Middle frontal gyrus (tissue), 1 donor: ENCODE results near the gene PHF21B.

Experiments used
- DNase-seq: peaks from one replicate; pipeline ENCODE4 v3.0.0-alpha.2; 2015; ENCODE audit warnings: low spot score; ENCODE audit errors: extremely low spot score

PHF21B gene

DNA sequence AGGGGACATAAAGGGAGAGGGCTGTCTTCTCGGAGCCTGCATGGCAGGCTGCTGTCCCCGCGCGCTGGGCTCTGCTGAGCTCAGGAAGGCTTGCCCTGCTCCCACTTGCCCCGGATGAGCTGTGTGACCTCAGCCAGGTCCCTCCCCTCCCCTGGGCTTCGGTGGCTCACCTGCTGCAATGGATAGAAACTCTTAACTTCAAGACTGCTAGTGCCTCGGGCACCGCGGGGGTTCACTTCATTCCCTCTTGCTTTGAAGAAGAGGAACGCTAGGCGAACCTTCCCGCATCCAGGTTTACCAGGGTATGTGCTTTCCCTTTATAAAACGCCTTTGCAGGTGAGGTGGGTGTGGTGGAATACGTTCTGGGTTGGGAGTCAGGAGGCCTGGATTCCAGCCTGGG, 115.0 kb downstream of the PHF21B start:
- no peak for DNase-seq

DNA sequence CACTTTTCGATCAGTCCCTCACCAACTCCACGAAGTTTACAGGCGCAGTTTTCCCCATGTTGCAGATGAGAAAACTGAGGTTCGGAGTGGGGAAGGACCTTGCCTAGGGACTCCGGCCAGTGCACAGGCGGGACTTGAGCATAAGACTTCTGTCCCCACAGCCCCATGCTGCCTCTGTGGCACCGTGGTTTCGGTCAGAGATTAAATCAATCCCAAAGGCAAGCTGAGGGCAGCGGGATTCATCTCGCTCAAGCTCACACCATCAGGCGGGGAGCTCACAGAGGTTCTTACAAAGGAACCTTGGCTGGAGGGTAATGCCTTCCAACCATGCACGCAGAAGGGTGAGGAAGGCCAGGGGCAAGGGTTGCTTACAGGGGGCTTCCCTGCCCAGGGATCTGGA, 115.5 kb downstream of the PHF21B start:
- no peak for DNase-seq

DNA sequence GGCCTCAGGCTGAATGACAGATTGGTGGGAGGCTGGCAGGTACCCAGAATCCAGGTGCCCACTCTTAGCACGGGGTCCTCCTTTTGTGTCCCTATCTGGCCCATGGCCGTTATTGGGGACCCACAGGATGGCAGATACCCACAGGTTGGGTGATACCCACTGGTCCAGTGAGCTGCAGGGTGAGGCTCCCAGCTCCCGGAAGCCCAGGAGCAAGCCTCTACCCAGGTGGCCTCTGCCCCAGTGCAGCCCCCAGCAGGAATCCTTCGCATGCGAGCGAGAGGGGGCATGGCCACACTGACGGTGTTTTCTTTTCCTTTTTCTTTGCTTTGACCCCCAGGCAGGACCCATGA, 116.1 kb downstream of the PHF21B start:
- no peak for DNase-seq

DNA sequence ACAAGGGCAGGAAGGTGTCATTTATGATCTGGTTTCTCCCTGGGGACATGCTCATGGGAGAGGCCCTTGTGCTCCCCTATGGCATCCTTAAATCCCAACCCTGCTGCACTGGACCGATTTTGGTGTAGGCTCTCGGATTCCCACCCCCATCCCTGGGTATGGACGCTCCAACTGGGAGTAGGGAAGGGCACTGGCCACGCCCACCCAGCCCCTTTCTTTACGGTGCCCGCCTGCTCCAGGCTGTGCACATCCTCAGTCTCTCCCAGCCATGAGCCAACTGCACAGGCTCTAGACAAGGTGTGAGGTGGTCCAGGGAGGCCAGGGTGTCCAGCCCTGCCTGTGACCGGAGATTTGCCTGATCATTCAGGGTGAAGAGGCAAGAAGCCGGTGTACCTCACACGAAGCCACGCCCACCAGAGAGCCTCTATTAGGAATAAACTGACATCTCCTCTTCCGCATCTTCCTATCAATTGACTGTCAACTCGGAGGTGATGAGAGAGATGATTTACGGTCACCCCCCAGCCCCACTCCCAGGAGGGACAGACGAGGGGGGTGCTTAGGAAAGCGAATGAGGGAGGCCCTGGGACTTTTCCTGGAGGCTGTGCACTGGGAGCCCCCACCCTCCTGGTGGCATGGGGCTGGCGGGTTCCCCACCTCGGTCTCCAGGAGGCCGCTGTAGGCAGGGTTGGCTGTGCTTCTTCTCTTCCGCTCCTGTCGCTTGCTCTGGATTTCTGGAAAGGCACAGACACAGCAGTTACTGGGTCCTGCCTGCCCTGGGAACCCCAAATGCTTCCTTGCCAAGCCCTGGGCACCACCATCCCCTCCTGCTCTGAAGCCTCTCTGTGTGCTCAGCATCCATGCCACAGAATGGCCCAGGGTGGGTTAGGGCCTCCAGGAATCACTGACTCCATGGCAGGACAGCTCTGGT, 116.7 kb downstream of the PHF21B start:
- DNase-seq = no peak

DNA sequence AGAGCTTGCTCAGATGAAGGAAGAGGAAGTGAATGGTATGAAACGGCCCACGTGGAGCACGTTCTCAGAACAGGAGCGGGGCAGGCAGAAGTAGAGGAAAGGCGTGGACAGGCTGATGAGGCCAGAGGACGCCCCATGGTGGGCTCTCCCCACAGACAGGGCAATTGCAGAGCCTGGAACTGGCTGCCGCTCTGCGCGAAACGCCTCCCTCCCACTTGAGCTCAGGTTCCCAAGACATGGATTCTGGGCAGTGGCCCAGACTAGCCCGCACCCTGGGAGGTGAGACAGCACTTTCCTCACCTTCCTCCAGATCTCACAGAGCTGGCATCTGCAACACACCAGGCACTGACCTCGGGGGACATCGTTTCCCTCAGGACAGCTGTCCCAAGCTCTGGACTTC, 117.6 kb downstream of the PHF21B start:
- no peak for DNase-seq

DNA sequence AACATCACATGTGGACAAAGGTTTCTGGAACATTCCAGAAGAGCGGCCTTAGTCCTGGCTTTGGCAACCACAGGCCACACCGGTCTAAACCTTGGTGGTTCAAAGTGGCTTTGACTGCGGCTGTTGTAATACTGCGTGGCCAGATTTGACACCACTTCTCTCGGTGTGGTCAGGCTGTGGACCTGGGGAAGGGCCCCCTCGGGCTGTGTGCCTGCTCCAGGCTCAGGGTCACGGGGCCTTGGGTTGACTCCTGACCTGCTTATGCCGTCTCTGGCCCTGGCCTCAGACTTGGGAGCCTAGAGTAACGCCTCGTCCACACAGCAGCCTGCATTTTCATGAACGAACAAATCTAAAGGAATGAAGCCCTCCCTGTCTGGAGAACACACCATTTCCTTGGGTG, 118.0 kb downstream of the PHF21B start:
- no peak for DNase-seq

DNA sequence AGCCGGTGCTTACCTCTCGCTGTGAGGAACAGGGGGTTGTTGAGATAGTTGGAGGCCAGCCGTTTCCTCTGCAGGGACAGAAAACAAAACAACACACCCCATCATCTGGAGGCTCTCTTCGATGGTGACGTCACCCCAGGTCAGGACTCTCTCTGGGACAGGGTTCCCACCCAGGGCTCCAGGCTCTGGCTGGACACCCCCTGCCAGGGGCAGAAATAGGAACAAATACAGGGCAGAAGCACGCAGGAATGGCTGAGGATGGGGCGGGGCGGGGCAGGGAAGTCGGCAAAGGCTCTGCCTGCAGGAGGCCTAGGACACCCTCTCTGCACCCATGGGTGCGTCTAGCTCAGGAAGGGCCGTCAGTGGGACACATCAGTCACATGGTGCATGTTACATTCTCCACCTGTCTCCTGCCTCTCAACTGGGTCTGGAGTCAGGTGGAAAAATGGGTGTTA, 118.5 kb downstream of the PHF21B start:
- DNase-seq = no peak

DNA sequence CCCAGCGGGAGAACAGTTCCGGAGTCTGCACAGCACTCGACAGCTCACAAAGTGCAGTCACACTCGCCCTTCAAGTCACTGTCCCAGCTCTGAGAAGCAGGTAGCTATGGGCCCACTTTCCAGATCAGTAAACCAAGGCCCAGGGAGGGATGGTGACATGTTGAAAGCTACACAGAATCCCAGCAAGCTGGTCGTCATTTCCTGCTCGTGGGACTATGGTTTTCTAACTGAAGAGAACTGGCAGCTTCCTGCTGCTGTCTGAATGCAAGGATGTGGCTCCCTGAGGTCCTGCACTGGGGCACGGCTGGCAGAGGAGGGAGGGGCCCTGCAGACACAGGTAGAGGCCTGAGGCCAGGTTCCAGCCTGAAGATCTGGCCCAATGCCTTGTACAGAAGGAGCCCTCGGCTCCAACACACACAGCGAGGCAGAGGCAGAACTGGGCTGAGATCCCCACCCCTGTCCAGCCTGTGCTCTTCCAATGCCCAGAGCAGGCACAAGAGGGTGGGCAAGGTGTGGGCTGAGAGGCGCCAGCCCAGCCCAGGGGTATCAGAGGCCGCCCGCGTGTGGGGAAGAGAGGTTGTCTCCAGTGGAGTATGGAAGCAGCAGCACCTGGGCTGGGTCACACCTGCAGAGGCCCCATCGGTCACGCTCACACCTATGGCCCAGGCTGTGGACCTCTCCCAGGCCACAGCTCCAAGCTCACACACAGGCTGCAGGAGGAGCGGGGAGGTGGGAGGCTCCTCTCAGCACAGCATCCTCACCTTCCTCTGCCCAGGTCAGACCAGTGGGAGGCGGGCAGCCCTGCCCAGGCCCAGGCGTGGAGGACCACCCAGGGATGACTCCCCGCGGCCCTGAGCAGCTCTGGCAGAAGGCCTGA, 119.2 kb downstream of the PHF21B start:
- DNase-seq = no peak

DNA sequence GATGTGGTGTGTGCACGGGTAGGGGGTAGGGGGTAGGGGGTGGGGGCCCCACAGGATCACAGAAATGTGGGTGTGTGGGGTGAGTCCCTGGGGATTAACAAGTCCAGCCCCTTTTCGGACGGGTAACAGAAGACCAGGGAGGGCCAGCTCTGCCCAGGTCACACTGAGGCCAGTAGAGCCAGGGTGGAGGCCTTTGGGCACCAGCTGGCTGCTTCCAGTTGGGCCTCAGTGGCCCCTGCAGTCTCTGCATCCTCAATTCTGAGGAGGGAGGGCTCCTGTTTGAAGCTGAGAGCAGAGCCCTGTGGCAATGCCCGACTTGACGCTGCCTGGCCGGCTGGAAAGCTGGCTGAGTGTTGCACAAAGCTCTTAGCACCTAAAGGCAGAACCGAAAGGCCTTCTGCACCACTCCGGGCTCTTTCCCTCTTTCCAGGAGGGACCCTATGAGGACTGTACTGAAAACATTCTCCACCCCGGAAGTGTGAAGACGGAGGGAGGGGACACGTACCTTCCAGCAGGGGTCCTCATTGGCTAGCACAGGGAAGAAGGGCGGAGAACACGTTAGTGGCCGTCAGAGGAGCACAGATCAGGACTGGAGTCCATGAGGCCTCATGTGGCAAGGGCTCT, 120.4 kb downstream of the PHF21B start:
- no peak for DNase-seq

DNA sequence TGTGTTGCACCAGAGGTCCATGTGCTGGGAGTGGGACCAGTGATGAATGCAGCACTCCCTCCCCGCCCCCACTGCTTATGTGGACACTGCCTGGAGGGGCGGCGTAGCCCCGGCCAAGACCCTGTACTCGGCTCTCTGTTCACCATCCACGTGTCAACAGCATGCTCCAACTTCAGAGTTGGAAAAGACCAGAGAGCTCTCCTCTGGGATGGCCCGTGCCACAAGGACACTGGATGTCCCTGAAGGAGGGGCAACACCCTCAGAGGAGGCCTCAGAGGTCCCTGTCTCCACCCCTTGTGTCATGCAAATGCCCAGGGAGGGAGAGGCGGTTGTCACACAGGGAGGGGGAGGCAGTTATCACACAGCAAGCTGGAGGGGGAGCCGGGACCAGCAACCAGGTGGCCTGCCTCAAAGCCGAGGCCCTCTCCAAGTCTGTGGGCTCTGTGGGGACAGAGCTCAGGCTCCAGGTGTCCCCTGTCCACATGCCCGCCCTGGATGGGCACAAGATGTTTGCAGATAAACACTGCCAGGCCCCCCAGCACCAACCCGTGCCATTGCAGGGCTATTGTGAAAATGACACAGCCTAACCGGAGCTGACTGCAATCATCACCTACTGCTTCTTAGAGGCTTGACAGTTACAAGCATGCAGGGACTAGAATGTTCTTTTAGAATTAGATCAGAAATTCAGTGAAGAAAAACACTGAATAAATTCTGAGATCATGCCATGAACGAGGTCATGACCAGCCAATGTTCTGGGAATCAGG, 121.1 kb downstream of the PHF21B start:
- no peak for DNase-seq

DNA sequence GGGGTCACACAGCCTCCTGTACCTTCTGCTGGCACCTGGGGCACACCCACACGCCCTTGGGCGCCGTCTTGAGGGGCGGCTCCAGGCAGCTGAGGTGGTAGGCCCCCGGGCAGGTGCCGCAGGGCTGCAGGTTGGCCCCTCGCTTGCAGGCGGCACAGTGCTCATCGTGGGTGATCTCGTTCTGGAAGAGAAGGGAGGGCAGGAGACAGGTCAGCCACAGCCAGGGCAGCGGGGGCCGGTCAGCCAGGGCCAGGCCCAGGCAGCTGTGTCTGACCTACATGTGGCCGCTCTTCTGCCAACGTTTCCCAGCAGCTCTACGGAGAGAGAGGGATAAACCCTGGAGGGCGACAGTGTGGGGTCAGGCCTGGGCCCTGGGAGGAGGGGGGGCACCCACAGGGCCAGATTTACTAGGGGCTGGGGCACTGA, 121.9 kb downstream of the PHF21B start:
- DNase-seq = no peak

DNA sequence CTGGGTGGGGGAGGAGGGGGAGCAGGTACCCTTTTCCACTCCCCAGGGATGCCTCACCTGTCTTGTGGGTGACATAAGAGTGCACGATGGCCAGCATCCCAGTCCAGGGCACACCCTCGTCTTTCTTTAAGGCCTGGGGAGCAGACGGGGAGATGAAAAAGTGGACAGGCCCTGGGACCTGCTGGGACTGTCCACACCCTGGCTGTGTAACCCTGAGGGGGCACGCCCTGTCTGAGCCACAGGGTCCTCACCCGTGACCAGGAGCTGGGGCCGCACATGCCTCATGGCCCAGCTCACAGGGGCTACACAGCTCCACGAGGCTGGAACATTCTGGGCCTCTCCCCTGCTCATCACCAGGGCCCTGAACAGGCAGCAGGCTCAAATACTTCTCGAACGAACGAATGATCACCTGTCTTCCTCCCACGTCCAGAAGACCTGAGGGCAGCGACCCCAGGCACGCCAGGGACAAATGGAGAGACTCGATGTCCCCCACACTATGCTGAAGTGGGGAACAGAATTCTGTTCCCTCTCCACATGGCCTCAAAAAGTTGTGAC, 123.9 kb downstream of the PHF21B start:
- no peak for DNase-seq

DNA sequence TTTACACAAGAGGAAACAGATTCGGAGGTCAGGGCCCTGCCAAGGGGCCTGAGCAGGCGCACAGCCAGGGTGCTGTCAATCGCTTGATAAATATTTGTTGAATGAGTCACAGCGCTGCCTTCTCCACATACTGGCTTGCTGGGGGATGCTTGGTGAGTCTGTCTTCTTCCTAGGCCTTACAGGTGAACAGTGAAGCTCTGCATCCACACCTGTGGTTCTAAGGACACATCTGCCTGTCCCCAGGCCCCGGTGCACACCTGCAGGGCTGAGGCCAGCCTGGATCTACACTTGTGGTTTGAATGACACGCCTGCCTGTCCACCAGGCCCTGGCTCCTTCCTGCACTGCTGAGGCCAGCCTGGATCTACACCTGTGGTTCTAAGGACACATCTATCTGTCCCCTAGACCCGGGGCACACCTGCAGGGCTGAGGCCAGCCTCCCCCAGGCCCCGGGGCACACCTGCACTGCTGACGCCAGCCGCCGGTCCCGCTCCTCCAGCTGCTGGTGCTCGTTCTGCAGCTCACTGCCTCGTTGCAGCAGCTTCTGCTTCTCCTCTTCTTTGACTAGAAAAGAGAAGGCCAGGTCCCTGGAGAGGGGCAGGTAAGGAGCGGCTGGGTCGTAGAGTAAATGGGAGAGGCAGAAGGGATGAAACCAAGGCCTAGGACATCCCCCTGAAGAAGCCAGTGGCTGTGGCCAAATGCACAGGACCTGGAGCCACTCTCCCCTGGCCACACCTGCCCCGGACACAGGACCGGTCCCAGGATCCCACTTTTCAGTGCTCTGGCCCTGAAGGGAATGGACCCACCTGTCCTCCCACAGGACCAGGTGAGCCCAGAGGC, 124.6 kb downstream of the PHF21B start:
- DNase-seq = no peak

DNA sequence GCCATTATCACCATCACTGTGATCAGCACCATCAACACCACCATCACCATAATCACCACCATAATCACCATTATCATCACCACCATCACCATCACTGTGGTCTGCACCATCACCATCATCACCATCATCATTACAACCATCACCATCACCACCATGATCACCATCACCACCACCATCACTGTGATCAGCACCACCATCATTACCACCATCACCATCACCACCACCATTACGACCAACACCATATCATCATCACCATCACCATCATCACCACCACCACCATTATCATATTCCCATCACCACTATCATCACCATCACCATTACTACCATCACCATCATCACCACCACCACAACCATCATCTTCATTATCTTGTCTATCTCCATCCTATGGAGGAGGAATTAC, 125.2 kb downstream of the PHF21B start:
- DNase-seq = no peak

DNA sequence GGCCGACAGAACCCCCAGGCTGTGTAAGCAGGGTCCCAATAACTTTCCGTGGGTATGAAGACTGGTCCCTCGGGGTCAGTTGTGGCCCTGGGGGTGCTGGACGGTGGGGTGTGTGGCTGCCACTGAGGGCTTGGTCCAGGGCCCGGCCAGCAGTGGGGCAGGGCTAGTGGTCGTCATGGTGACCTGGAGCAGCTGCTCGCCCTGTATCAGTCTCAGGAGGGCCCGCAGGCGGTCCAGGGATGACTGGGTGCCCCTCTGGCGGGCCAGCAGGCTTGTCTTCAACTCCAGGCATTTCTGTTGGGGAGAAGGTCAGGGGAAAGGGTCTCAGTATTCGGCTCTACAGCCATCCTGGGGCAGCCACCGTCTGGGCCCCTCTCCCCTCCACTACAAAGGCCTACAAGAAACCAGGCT, 126.8 kb downstream of the PHF21B start:
- DNase-seq = no peak

DNA sequence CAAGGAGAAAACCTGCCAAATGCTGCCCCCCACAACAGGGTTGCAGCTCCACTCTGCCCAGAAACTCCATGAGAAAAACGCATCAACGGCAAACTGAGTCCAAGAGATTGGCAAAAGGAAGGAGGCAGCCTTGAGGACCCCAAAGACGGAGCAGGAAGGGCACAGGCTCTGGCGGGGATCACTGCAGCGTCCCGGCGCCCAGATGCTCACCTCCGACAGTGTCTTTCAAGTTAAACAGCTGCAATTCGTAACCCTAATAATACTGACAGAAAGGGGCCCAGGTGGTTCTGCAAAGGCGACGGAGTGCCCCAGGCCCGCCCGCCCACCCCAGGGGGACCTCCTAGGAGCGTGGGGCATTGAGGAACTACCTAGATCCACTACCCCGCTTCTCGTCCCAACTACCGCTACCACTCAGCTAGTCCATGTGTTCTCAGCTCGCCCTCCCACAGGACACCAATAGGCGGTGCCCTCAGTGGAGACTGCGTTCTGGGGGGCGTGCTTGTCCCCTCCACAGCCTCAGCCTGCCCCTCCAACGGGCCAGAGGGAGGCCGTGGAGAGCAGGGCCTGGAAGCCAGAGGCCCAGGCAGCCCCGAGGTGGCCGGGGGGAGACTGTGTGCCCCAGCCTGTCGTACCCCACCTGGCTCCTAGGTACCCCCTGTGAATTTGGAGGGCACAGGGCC, 127.4 kb downstream of the PHF21B start:
- no peak for DNase-seq

DNA sequence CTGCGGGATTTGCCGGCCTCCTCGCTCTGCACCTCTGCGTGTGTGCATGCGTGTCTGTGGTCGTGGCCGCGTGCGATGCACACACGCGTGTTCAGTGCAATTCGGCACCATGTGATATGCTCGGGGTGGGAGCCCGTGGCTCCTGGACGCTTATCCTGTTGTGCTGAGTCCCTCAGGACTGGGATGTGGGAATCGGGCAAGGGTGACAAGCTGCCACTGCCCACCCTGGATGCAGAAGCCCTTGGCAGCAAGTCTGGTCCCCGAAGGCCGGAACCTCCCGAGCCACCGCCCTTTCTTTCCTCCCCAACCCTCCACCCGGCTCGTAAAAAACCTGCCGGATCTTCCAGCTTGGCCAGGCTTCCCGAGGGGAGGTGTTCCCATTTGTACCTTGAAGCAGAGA, 128.2 kb downstream of the PHF21B start:
- no peak for DNase-seq

DNA sequence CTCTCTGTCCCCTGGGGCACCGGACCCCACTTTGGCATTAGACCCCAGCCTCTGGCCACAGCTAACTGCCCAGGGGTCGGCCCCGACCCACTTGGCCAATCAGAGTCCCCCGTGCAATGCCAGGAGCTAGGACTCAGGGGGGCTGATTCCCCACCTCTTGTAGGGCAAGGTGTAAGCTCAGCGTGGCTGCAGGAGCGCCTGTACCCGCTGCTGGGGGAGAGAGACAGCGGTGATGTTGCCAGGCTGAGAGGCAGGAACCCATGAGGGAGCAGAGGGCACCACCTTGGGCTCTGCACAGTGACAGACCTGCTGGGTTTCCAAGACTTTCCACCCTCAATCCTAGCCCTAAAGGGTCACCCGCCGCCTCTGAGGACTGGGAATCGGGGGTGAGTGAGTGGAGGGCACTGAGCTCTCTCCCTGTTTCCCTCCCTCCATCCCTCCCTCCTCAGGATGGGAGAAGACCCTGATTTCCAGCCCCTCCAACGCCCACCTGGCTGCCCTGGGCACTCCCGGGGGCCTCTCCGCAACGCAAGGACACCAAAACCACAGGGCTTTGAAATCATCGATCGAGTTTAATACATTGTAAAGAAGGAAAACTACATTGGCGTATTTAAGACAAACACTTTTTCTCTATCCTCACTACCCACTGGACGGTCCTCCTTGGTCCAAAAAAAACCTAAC, 129.1 kb downstream of the PHF21B start:
- DNase-seq = no peak

DNA sequence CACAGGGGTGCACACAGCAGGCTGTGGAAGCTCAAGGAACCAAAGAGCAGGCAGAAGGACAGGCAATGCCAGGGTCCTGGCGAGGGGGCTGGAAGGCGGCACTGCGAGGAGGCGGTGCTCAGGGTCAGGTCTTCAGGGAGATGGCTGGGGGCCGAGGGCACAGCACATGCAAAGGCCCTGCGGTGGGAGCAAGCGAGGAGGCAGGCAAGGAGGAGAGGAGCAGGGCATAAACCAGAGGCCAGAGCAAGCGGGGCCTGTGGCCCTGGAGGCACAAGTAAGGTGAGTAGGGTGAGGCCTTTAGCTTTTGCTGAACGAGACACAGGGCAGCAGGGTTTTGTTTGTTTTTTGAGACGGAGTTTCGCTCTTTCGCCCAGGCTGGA, 130.5 kb downstream of the PHF21B start:
- no peak for DNase-seq
